ENCODE measurements around the gene DNAJC11.

- TF ChIP-seq CTCF (IDR thresholded peaks at IDR 0.05) (no peak), POLR2A (IDR thresholded peaks at IDR 0.05) (no peak)
Measured at GRCh38 chr1:6621429-6622391, 79.9 kb downstream of the DNAJC11 start.
